Esophagus squamous epithelium (tissue), 5 donors: Measurements from ENCODE around the gene TUT1. TPM values are rescaled to one million over a fixed set of nuclear protein-coding genes. Genes with fewer than 3 reads are reported as not detected.
A peak's percentile ranks its signal among the peaks of the same experiment; 100 is the strongest.
"Not testable (repeated sequence)": the region's sequence is repeated elsewhere in the genome, so short reads cannot be mapped to it uniquely, and the experiment has no call there.

Source experiments
- DNase-seq: peaks from one replicate; lab custom pipeline; 2025; lab: John Stamatoyannopoulos, UW
- H3K27ac ChIP-seq, 4 donors: fragments of 200-600 bp; sonication (generic); one replicate each; pipeline ENCODE4 v1.5.1; 2016 to 2019; ENCODE audit warnings: mild to moderate bottlenecking in 1 of 4
- H3K27me3 ChIP-seq, 4 donors: fragments of 200-600 bp; sonication (generic); 1 replicate in 3 of 4; 2 replicates in 1 of 4; pipeline versions ENCODE4 v1.5.1 to v1.6.0; 2017 to 2021; ENCODE audit warnings: antibody characterized with exemption in 1 of 4
- H3K36me3 ChIP-seq, 3 donors: fragments of 200-600 bp; sonication (generic); one replicate each; pipeline ENCODE4 v1.5.1; 2016 to 2019
- H3K4me1 ChIP-seq, 3 donors: fragments of 200-600 bp; sonication (generic); one replicate each; pipeline ENCODE4 v1.5.1; 2017 to 2019
- H3K4me3 ChIP-seq, 4 donors: fragments of 200-600 bp; sonication (generic); 1 replicate in 3 of 4; 2 replicates in 1 of 4; pipeline ENCODE4 v1.5.1; 2016 to 2019; ENCODE audit warnings: mild to moderate bottlenecking in 2 of 4, moderate library complexity in 1 of 4
- H3K9me3 ChIP-seq, 3 donors: fragments of 200-600 bp; sonication (generic); one replicate each; pipeline ENCODE4 v1.5.1; 2016 to 2019
- CTCF ChIP-seq, 6 experiments: fragments of 450-650 bp in 4 of 6; fragments of 200-600 bp in 2 of 6; sonication (generic) in 2 of 6; IDR thresholded peaks; one replicate each; pipeline ENCODE4 v1.5.1; 2016 to 2019; ENCODE audit warnings: antibody characterized with exemption in 6 of 6, mild to moderate bottlenecking in 4 of 6, moderate library complexity in 4 of 6
- POLR2A ChIP-seq, 4 donors: fragments of 450-650 bp; IDR thresholded peaks; one replicate each; pipeline ENCODE4 v1.6.1; 2017; ENCODE audit warnings: antibody characterized with exemption in 4 of 4, mild to moderate bottlenecking in 4 of 4, moderate library complexity in 3 of 4
- WGBS, 2 donors: methylation state at CpG; one replicate each; pipeline ENCODE4 v1.1.5; 2018; 5-methylcytosine and 5-hydroxymethylcytosine counted together
- intact Hi-C: fragments of 100-400 bp; cut with DNase I; formaldehyde crosslinking; loops from one replicate; pipeline ENCODE4 v1.15.0; 2022
- total RNA-seq, 4 donors: library from RNA; depleted of rRNA; stranded (reverse); fragments of >200 nt; gene quantifications; one replicate each; pipeline ENCODE4 v1.1.0, GENCODE V29; 2016
- donor health status: DM: yes; HTN: yes; CAD: no.

Gene TUT1
- total RNA-seq, 4 donors from 2014 or later: 5.0 to 12.7 (median 8.0) TPM

GRCh38 chr11:62621567-62622470 lies 30.5 kb upstream of the TUT1 start, which contains the start of gene B3GAT3:
Gene B3GAT3 (minus strand): TSS chr11:62621986. CDS start chr11:62621947, 39 bp downstream.
- no peaks in the 10 kb centered on the region for H3K9me3 ChIP-seq
- H3K27ac ChIP-seq: peak within 1 kb of the TSS; percentile 87 to 96 (median 90)
- H3K36me3 ChIP-seq: peaks cover 20 to 36% (median 24%) of the 10 kb centered on the region in 3 donors
- peak in 3 of 4 donors; percentile 44 to 91 (median 80) for TF ChIP-seq POLR2A (IDR thresholded peaks at IDR 0.05)
- peak in 2 of 6 experiments; percentile 33 to 45 for TF ChIP-seq CTCF (IDR thresholded peaks at IDR 0.05)
- H3K27me3 ChIP-seq: no peaks in the 10 kb centered on the region
- peaks cover 12 to 38% (median 19%) of the 10 kb centered on the region in 3 donors for H3K4me1 ChIP-seq
- H3K4me3 ChIP-seq: peak within 1 kb of the TSS; percentile 58 to 82 (median 65)
- intact Hi-C loops: no loop called here
- peak; percentile 86 for DNase-seq
- 0 to 1% methylated on average over 25 to 28 of the region's 77 CpGs for WGBS, 2 donors

- Histone ChIP-seq H3K4me1 (peaks cover 12 to 38% (median 19%) of the 10 kb centered on the region in 3 donors), H3K4me3 (peak overlapping the region; percentile 58 to 82 (median 65)), H3K27ac (peak overlapping the region; percentile 87 to 96 (median 90)), H3K9me3 (no peaks in the 10 kb centered on the region), H3K27me3 (no peaks in the 10 kb centered on the region), H3K36me3 (peaks cover 18 to 36% (median 22%) of the 10 kb centered on the region in 3 donors)
- intact Hi-C loops: no loop called here
- TF ChIP-seq POLR2A (IDR thresholded peaks at IDR 0.05) (no peak), CTCF (IDR thresholded peaks at IDR 0.05) (no peak)
- no peak for DNase-seq
- 17 to 19% methylated on average over 8 of the region's 8 CpGs for whole genome bisulfite sequencing, 2 donors
Observed at GRCh38 chr11:62621027-62621566, 29.8 kb upstream of the TUT1 start.

- 80 to 83% methylated on average over 1 of the region's 14 CpGs for WGBS, 2 donors
- H3K27me3 ChIP-seq, DNase-seq, intact Hi-C loops, H3K27ac ChIP-seq, H3K9me3 ChIP-seq, H3K4me3 ChIP-seq: not testable (repeated sequence)
- peaks cover 10 to 36% (median 12%) of the 10 kb centered on the region in 3 donors for H3K36me3 ChIP-seq
- H3K4me1 ChIP-seq: peaks cover 19 to 57% (median 35%) of the 10 kb centered on the region in 3 donors
Observed at GRCh38 chr11:62616957-62617356, 25.6 kb upstream of the TUT1 start.

GRCh38 chr11:62615521-62615920 lies 24.2 kb upstream of the TUT1 start:
- Histone ChIP-seq H3K9me3 (no peaks in the 10 kb centered on the region), H3K27me3 (no peaks in the 10 kb centered on the region), H3K27ac (peak overlapping the region in 1 of 4 donors; percentile 92), H3K4me1 (peaks cover 24 to 60% (median 41%) of the 10 kb centered on the region in 3 donors), H3K4me3 (no peak overlapping the region), H3K36me3 (peaks cover 10 to 43% (median 12%) of the 10 kb centered on the region in 3 donors)
- 88 to 100% methylated on average over 2 of the region's 7 CpGs for WGBS, 2 donors
- intact Hi-C loops: no loop called here
- TF ChIP-seq POLR2A (IDR thresholded peaks at IDR 0.05): no peak
- no peak for TF ChIP-seq CTCF (IDR thresholded peaks at IDR 0.05)
- DNase-seq: no peak

GRCh38 chr11:62614275-62614674 lies 23.0 kb upstream of the TUT1 start:
- H3K36me3 ChIP-seq: peaks cover 12 to 55% (median 15%) of the 10 kb centered on the region in 3 donors
- H3K27ac ChIP-seq: peak overlapping the region; percentile 92 to 98 (median 94)
- WGBS, 2 donors: 42 to 45% methylated on average over 7 to 8 of the region's 8 CpGs

More at GRCh38 chr11:62614275-62614674, 23.0 kb upstream of the TUT1 start:
- no peak for TF ChIP-seq POLR2A (IDR thresholded peaks at IDR 0.05)
- no peak for TF ChIP-seq CTCF (IDR thresholded peaks at IDR 0.05)
- DNase-seq: no peak
- intact Hi-C loops: no loop called here
- peaks cover 20 to 52% (median 38%) of the 10 kb centered on the region in 3 donors for H3K4me1 ChIP-seq
- no peaks in the 10 kb centered on the region for H3K27me3 ChIP-seq
- no peaks in the 10 kb centered on the region for H3K9me3 ChIP-seq
- H3K4me3 ChIP-seq: no peak overlapping the region
